GM12878 (cell line): ENCODE measurements around the gene APOE.

Experiments
- CTCF ChIP-seq, 3 experiments: IDR thresholded peaks in 2 of 3; conservative IDR thresholded peaks in 1 of 3; 2 replicates each; pipeline ENCODE4 v1.5.1; 2011; ENCODE audit warnings: low read depth in 3 of 3, low read length in 3 of 3, mild to moderate bottlenecking in 3 of 3, control low read depth in 2 of 3, moderate library complexity in 2 of 3, inconsistent platforms in 1 of 3, mixed read lengths in 1 of 3; ENCODE audit not compliant: control insufficient read depth in 2 of 3, insufficient read depth in 1 of 3; ENCODE audit errors: extremely low read depth in 1 of 3
- EP300 ChIP-seq, 2 experiments: fragments of 150-350 bp in 1 of 2; IDR thresholded peaks; 2 replicates each; pipeline ENCODE4 v1.6.1; 2011 to 2012; ENCODE audit warnings: low read depth in 2 of 2, low read length in 2 of 2, borderline replicate concordance in 1 of 2, improper control_type of control experiment in 1 of 2, inconsistent platforms in 1 of 2; ENCODE audit not compliant: control insufficient read depth in 1 of 2
- EZH2 ChIP-seq: IDR thresholded peaks from 2 replicates; pipeline ENCODE4 v1.6.1; 2012; ENCODE audit warnings: low read depth, mild to moderate bottlenecking, control low read depth, inconsistent platforms, low read length, borderline replicate concordance; ENCODE audit not compliant: control insufficient read depth
- POLR2A ChIP-seq: IDR thresholded peaks from 2 replicates; pipeline ENCODE4 v1.6.1; 2011; ENCODE audit warnings: low read depth, mild to moderate bottlenecking, low read length
- RAD21 ChIP-seq: IDR thresholded peaks from 2 replicates; pipeline ENCODE4 v1.6.1; 2011; ENCODE audit warnings: mild to moderate bottlenecking, low read depth, low read length, moderate library complexity; ENCODE audit not compliant: insufficient read depth
- REST ChIP-seq: IDR thresholded peaks from 2 replicates; pipeline ENCODE4 v1.6.1; 2012; ENCODE audit warnings: mild to moderate bottlenecking, low read depth, low read length
- SREBF2 ChIP-seq: IDR thresholded peaks from 2 replicates; pipeline ENCODE4 v1.6.1; 2012; ENCODE audit warnings: mild to moderate bottlenecking, low read length
- WRNIP1 ChIP-seq: IDR thresholded peaks from 2 replicates; pipeline ENCODE4 v1.6.1; 2011; ENCODE audit warnings: low read depth, low read length, improper control_type of control experiment, borderline replicate concordance
- ZNF24 ChIP-seq: fragments of 450-650 bp; IDR thresholded peaks from 2 replicates; pipeline ENCODE4 v1.6.1; 2017; ENCODE audit warnings: antibody characterized with exemption, mild to moderate bottlenecking
- ZSCAN29 ChIP-seq: fragments of 450-650 bp; IDR thresholded peaks from 2 replicates; pipeline ENCODE4 v1.6.1; 2017; ENCODE audit warnings: mild to moderate bottlenecking, moderate library complexity
- TF ChIP-seq, protein P1 (sequence below): fragments of 450-650 bp; IDR thresholded peaks from 2 replicates; pipeline ENCODE4 v1.6.1; 2016; ENCODE audit warnings: mild to moderate bottlenecking, moderate library complexity, borderline replicate concordance

GRCh38 chr19:44954649-44955504 lies 49.3 kb downstream of the APOE start, which contains the start of gene CLPTM1:
- TF ChIP-seq CTCF (IDR thresholded peaks at IDR 0.05 in 2 of 3, conservative IDR thresholded peaks at IDR 0.05 in 1 of 3; ENCODE audit: control insufficient read depth in 2 of 3, extremely low read depth in 1 of 3, insufficient read depth in 1 of 3, low read depth in 3 of 3, low read length in 3 of 3) (no peak), EZH2 (no peak), ZSCAN29 (peak; percentile 87), EP300 (IDR thresholded peaks at IDR 0.05; ENCODE audit: borderline replicate concordance in 1 of 2, control insufficient read depth in 1 of 2, low read depth in 2 of 2, low read length in 2 of 2) (no peak), REST (no peak), POLR2A (peak; percentile 85), WRNIP1 (peak; percentile 96; the same call in 1 of the 2 replicates), SREBF2 (no peak), ZNF24 (peak; percentile 65), RAD21 (no peak)
- TF ChIP-seq, protein P1, sequence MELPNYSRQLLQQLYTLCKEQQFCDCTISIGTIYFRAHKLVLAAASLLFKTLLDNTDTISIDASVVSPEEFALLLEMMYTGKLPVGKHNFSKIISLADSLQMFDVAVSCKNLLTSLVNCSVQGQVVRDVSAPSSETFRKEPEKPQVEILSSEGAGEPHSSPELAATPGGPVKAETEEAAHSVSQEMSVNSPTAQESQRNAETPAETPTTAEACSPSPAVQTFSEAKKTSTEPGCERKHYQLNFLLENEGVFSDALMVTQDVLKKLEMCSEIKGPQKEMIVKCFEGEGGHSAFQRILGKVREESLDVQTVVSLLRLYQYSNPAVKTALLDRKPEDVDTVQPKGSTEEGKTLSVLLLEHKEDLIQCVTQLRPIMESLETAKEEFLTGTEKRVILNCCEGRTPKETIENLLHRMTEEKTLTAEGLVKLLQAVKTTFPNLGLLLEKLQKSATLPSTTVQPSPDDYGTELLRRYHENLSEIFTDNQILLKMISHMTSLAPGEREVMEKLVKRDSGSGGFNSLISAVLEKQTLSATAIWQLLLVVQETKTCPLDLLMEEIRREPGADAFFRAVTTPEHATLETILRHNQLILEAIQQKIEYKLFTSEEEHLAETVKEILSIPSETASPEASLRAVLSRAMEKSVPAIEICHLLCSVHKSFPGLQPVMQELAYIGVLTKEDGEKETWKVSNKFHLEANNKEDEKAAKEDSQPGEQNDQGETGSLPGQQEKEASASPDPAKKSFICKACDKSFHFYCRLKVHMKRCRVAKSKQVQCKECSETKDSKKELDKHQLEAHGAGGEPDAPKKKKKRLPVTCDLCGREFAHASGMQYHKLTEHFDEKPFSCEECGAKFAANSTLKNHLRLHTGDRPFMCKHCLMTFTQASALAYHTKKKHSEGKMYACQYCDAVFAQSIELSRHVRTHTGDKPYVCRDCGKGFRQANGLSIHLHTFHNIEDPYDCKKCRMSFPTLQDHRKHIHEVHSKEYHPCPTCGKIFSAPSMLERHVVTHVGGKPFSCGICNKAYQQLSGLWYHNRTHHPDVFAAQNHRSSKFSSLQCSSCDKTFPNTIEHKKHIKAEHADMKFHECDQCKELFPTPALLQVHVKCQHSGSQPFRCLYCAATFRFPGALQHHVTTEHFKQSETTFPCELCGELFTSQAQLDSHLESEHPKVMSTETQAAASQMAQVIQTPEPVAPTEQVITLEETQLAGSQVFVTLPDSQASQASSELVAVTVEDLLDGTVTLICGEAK = peak; percentile 91
